Muscle of arm (tissue), 12 donors: Measurements from ENCODE around the gene SOBP. TPM values are rescaled to one million over a fixed set of nuclear protein-coding genes. Genes with fewer than 3 reads are reported as not detected.

Experiments
- DNase-seq: peaks from one replicate; pipeline ENCODE4 v3.0.0-alpha.2; 2013
- polyA plus RNA-seq, 12 donors: library from polyadenylated mRNA; unstranded; fragments of 120-200 nt; gene quantifications; one replicate each; pipeline ENCODE4 v1.2.1, GENCODE V29; 2013; ENCODE audit not compliant: insufficient read length in 12 of 12

Gene SOBP
- polyA plus RNA-seq, 12 donors, result 13.5 to 24.4 (median 15.7) TPM; not detected in 1

GRCh38 chr6:107709341-107709740 lies 219.4 kb downstream of the SOBP start:
- no peak for DNase-seq

Other genes with a start within 250 kb of the SOBP start
- gene PDSS2, start 30.6 kb upstream of the SOBP start, polyA plus RNA-seq, result 10 to 100 TPM in 3 of 12 donors, 1 to 10 TPM in 8, not detected in 1; 7.6 to 10.9 (median 8.8) TPM